H9 (cell line): ENCODE data around the gene LPXN. TPM values are rescaled to one million over a fixed set of nuclear protein-coding genes. Genes with fewer than 3 reads are reported as not detected.

Experiments used
- DNase-seq: peaks from one replicate; pipeline ENCODE4 v3.0.0-alpha.2; 2017
- H2AFZ ChIP-seq: one replicate; pipeline ENCODE4 v1.6.1; 2013; ENCODE audit warnings: mild to moderate bottlenecking, low read length, control low read depth, moderate library complexity
- H2AK5ac ChIP-seq: 2 replicates; pipeline ENCODE4 v1.6.1; 2013; ENCODE audit warnings: low read length, control low read depth, mixed read lengths; ENCODE audit not compliant: insufficient read length
- H2BK120ac ChIP-seq: one replicate; pipeline ENCODE4 v1.6.1; 2013; ENCODE audit warnings: low read depth, mild to moderate bottlenecking, low read length, control low read depth, inconsistent platforms; ENCODE audit not compliant: poor library complexity, severe bottlenecking
- H2BK12ac ChIP-seq: 2 replicates; pipeline ENCODE4 v1.6.1; 2013; ENCODE audit warnings: low read length, control low read depth, mixed read lengths, low read depth; ENCODE audit not compliant: insufficient read length
- H2BK15ac ChIP-seq: 2 replicates; pipeline ENCODE4 v1.6.1; 2013; ENCODE audit warnings: low read depth, low read length, control low read depth
- H2BK20ac ChIP-seq: one replicate; pipeline ENCODE4 v1.6.1; 2013; ENCODE audit warnings: low read depth, mild to moderate bottlenecking, low read length, control low read depth, inconsistent platforms; ENCODE audit not compliant: poor library complexity, severe bottlenecking
- H2BK5ac ChIP-seq: 2 replicates; pipeline ENCODE4 v1.6.1; 2013; ENCODE audit warnings: low read length, control low read depth, mixed read lengths; ENCODE audit not compliant: insufficient read length
- H3K14ac ChIP-seq: 2 replicates; pipeline ENCODE4 v1.6.1; 2013; ENCODE audit warnings: low read length, control low read depth; ENCODE audit not compliant: insufficient read depth
- H3K18ac ChIP-seq: 2 replicates; pipeline ENCODE4 v1.6.1; 2013; ENCODE audit warnings: low read depth, mild to moderate bottlenecking, mixed read lengths, low read length, control low read depth; ENCODE audit not compliant: insufficient read length
- H3K23ac ChIP-seq: 2 replicates; pipeline ENCODE4 v1.6.1; 2013; ENCODE audit warnings: low read length, control low read depth, mixed read lengths, low read depth; ENCODE audit not compliant: insufficient read length
- H3K23me2 ChIP-seq: 2 replicates; pipeline ENCODE4 v1.6.1; 2013; ENCODE audit warnings: low read depth, mild to moderate bottlenecking, mixed read lengths, low read length, control low read depth; ENCODE audit not compliant: insufficient read length, poor library complexity, severe bottlenecking
- H3K27ac ChIP-seq: 2 replicates; pipeline ENCODE4 v1.5.1; 2013; ENCODE audit warnings: low read length, control low read depth, mixed read lengths, low read depth; ENCODE audit not compliant: insufficient read length
- H3K27me3 ChIP-seq: 2 replicates; pipeline ENCODE4 v1.6.1; 2013; ENCODE audit warnings: low read length, control low read depth, inconsistent platforms; ENCODE audit not compliant: insufficient read depth
- H3K4ac ChIP-seq: 2 replicates; pipeline ENCODE4 v1.6.1; 2013; ENCODE audit warnings: low read depth, mild to moderate bottlenecking, control low read depth, inconsistent platforms, low read length, moderate library complexity
- H3K4me1 ChIP-seq: 2 replicates; pipeline ENCODE4 v1.6.1; 2013; ENCODE audit warnings: low read length, control low read depth, inconsistent platforms; ENCODE audit not compliant: insufficient read depth
- H3K4me2 ChIP-seq: 2 replicates; pipeline ENCODE4 v1.6.1; 2013; ENCODE audit warnings: low read length, control low read depth, mixed read lengths; ENCODE audit not compliant: insufficient read length, insufficient read depth
- H3K56ac ChIP-seq: 2 replicates; pipeline ENCODE4 v1.6.1; 2013; ENCODE audit warnings: low read depth, mild to moderate bottlenecking, mixed read lengths, low read length, control low read depth; ENCODE audit not compliant: insufficient read length
- H3K79me1 ChIP-seq: 2 replicates; pipeline ENCODE4 v1.6.1; 2013; ENCODE audit warnings: low read depth, mild to moderate bottlenecking, moderate library complexity, low read length, control low read depth, inconsistent platforms; ENCODE audit not compliant: insufficient read depth, poor library complexity, severe bottlenecking
- H3K79me2 ChIP-seq: 2 replicates; pipeline ENCODE4 v1.6.1; 2013; ENCODE audit warnings: low read length, control low read depth, inconsistent platforms; ENCODE audit not compliant: insufficient read depth
- H3K9ac ChIP-seq: 2 replicates; pipeline ENCODE4 v1.6.1; 2013; ENCODE audit warnings: low read length, control low read depth, mixed read lengths; ENCODE audit not compliant: insufficient read length; ENCODE audit errors: extremely low read depth
- H3K9me3 ChIP-seq: one replicate; pipeline ENCODE4 v1.6.1; 2013; ENCODE audit warnings: low read depth, low read length, inconsistent platforms; ENCODE audit not compliant: control insufficient read depth
- H3T11ph ChIP-seq: one replicate; pipeline ENCODE4 v1.6.1; 2013; ENCODE audit warnings: mild to moderate bottlenecking, low read length, control low read depth, inconsistent platforms
- H4K20me1 ChIP-seq: one replicate; pipeline ENCODE4 v1.6.1; 2013; ENCODE audit not compliant: control insufficient read depth, insufficient read length, insufficient read depth
- H4K5ac ChIP-seq: 2 replicates; pipeline ENCODE4 v1.6.1; 2013; ENCODE audit warnings: low read depth, mild to moderate bottlenecking, mixed read lengths, low read length, control low read depth; ENCODE audit not compliant: insufficient read length
- H4K8ac ChIP-seq: replicated peaks from 2 replicates; pipeline ENCODE4 v1.6.1; 2013; ENCODE audit warnings: low read length, control low read depth, mixed read lengths, low read depth; ENCODE audit not compliant: insufficient read length
- H4K91ac ChIP-seq: 2 replicates; pipeline ENCODE4 v1.6.1; 2013; ENCODE audit warnings: low read depth, mild to moderate bottlenecking, moderate library complexity, mixed read lengths, low read length, control low read depth; ENCODE audit not compliant: insufficient read length
- H3K27ac Mint-ChIP-seq, 3 experiments: 2 replicates in 2 of 3; 3 replicates in 1 of 3; pipeline ENCODE4 v1.8.0; 2020 to 2021; ENCODE audit warnings: mixed read lengths in 3 of 3, mild to moderate bottlenecking in 1 of 3, moderate library complexity in 1 of 3
- H3K27me3 Mint-ChIP-seq: 2 replicates; pipeline ENCODE4 v1.8.0; 2021; ENCODE audit warnings: low read depth, mild to moderate bottlenecking, moderate library complexity, mixed read lengths
- H3K36me3 Mint-ChIP-seq, 3 experiments: 2 replicates in 2 of 3; 3 replicates in 1 of 3; pipeline ENCODE4 v1.8.0; 2020 to 2021; ENCODE audit warnings: low read depth in 3 of 3, mixed read lengths in 3 of 3; ENCODE audit not compliant: insufficient read depth in 1 of 3
- H3K4me1 Mint-ChIP-seq, 2 experiments: 2 replicates each; pipeline ENCODE4 v1.8.0; 2020; ENCODE audit warnings: mixed read lengths in 2 of 2
- H3K4me3 Mint-ChIP-seq, 2 experiments: 2 replicates in 1 of 2; 3 replicates in 1 of 2; pipeline ENCODE4 v1.8.0; 2020 to 2021; ENCODE audit warnings: mild to moderate bottlenecking in 2 of 2, mixed read lengths in 2 of 2, moderate library complexity in 1 of 2
- H3K9me3 Mint-ChIP-seq, 2 experiments: 2 replicates in 1 of 2; 3 replicates in 1 of 2; pipeline ENCODE4 v1.8.0; 2020; ENCODE audit warnings: mild to moderate bottlenecking in 2 of 2, mixed read lengths in 2 of 2, moderate library complexity in 1 of 2
- WGBS: extraction: QIAGEN DNeasy Blood & Tissue Kit; methylation state at CpG from one replicate; pipeline ENCODE4 v1.1.7; 2013; ENCODE audit warnings: missing lambda C conversion rate, low lambda C conversion rate, mixed read lengths; ENCODE audit not compliant: insufficient read length; ENCODE audit errors: extremely low coverage; 5-methylcytosine and 5-hydroxymethylcytosine counted together
- total RNA-seq: library from RNA; stranded (reverse); gene quantifications from 2 replicates; pipeline ENCODE4 v1.2.1, GENCODE V29; 2021
- TF ChIP-seq, protein P1 (sequence below): fragments of 200-600 bp; sonication (generic); conservative IDR thresholded peaks from 3 replicates; pipeline ENCODE4 v1.8.0; 2021; ENCODE audit warnings: antibody characterized with exemption, mild to moderate bottlenecking

Gene LPXN
- total RNA-seq, 1 experiment from 2014 or later, result 1.4 TPM

- Histone ChIP-seq H3K23ac (no peak overlapping the region), H3K4ac (no peak overlapping the region), H2AK5ac (no peak overlapping the region), H3K79me1 (no peaks in the 10 kb centered on the region), H2AFZ (no peak overlapping the region), H2BK5ac (no peak overlapping the region), H3K27me3 (no peaks in the 10 kb centered on the region), H2BK12ac (no peak overlapping the region), H3K4me2 (no peak overlapping the region), H3K23me2 (no peaks in the 10 kb centered on the region), H3K79me2 (no peaks in the 10 kb centered on the region), H3K14ac (no peak overlapping the region), H2BK120ac (no peak overlapping the region), H3K56ac (no peak overlapping the region), H2BK15ac (no peak overlapping the region), H3K9ac (no peak overlapping the region), H4K5ac (no peak overlapping the region), H3K18ac (no peak overlapping the region), H2BK20ac (no peak overlapping the region), H4K8ac (no peak overlapping the region), H3K4me1 (no peaks in the 10 kb centered on the region), H4K20me1 (no peaks in the 10 kb centered on the region), H4K91ac (no peak overlapping the region), H3K9me3 (no peaks in the 10 kb centered on the region), H3K27ac (no peak overlapping the region), H3T11ph (no peak overlapping the region)
- Mint-ChIP-seq H3K4me3 (no peak overlapping the region), H3K27ac (no peak overlapping the region), H3K4me1 (no peaks in the 10 kb centered on the region), H3K9me3 (no peaks in the 10 kb centered on the region), H3K27me3 (no peaks in the 10 kb centered on the region; the same call in none of the 2 replicates), H3K36me3 (no peaks in the 10 kb centered on the region)
- DNase-seq, result no peak
- TF ChIP-seq, protein P1, sequence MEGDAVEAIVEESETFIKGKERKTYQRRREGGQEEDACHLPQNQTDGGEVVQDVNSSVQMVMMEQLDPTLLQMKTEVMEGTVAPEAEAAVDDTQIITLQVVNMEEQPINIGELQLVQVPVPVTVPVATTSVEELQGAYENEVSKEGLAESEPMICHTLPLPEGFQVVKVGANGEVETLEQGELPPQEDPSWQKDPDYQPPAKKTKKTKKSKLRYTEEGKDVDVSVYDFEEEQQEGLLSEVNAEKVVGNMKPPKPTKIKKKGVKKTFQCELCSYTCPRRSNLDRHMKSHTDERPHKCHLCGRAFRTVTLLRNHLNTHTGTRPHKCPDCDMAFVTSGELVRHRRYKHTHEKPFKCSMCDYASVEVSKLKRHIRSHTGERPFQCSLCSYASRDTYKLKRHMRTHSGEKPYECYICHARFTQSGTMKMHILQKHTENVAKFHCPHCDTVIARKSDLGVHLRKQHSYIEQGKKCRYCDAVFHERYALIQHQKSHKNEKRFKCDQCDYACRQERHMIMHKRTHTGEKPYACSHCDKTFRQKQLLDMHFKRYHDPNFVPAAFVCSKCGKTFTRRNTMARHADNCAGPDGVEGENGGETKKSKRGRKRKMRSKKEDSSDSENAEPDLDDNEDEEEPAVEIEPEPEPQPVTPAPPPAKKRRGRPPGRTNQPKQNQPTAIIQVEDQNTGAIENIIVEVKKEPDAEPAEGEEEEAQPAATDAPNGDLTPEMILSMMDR, result no peak
- WGBS, result no CpG with 5 or more reads among the region's 2 CpGs
Measured at GRCh38 chr11:58497951-58498350, 77.7 kb downstream of the LPXN start.
